Fibroblast of lung (primary cell): Measurements from ENCODE around the gene FLNB.

Source experiments
- EZH2 ChIP-seq: IDR thresholded peaks from 2 replicates; pipeline ENCODE4 v1.5.1; 2012; ENCODE audit warnings: low read length, control low read depth, mild to moderate bottlenecking; ENCODE audit errors: missing control alignments
- TF ChIP-seq, protein P1 (sequence below), 2 donors: IDR thresholded peaks in 1 of 2; conservative IDR thresholded peaks in 1 of 2; 1 replicate in 1 of 2; 2 replicates in 1 of 2; pipeline ENCODE4 v1.5.1; 2011 to 2012; ENCODE audit warnings: low read length in 2 of 2, control low read depth in 1 of 2, inconsistent platforms in 1 of 2, low read depth in 1 of 2, mild to moderate bottlenecking in 1 of 2

DNA sequence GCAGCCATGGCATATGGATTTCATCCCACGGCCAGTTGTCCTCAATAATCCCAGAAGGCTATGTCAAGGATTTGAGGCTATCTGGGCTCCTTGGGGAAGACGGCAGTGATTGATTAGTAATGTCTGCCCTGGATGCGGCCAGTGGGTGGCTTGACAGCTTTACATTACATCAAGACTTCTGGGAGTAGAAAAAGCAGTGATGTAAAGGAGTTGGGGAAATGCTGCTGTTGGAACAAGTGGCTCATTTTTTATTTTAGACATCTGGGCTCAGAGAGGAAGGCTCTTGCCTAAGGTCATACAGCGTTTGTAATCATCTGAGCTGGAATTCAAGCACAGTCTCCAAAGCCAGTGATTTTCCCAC lies 94.1 kb downstream of the FLNB start:
- TF ChIP-seq EZH2 = no peak
- TF ChIP-seq, protein P1, sequence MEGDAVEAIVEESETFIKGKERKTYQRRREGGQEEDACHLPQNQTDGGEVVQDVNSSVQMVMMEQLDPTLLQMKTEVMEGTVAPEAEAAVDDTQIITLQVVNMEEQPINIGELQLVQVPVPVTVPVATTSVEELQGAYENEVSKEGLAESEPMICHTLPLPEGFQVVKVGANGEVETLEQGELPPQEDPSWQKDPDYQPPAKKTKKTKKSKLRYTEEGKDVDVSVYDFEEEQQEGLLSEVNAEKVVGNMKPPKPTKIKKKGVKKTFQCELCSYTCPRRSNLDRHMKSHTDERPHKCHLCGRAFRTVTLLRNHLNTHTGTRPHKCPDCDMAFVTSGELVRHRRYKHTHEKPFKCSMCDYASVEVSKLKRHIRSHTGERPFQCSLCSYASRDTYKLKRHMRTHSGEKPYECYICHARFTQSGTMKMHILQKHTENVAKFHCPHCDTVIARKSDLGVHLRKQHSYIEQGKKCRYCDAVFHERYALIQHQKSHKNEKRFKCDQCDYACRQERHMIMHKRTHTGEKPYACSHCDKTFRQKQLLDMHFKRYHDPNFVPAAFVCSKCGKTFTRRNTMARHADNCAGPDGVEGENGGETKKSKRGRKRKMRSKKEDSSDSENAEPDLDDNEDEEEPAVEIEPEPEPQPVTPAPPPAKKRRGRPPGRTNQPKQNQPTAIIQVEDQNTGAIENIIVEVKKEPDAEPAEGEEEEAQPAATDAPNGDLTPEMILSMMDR (conservative IDR thresholded peaks at IDR 0.05 in 1 of 2, IDR thresholded peaks at IDR 0.05 in 1 of 2; ENCODE audit: low read depth in 1 of 2, low read length in 2 of 2) = no peak
